Activated naive CD8-positive, alpha-beta T cell treated with anti-CD3 and anti-CD28 coated beads, Interleukin-2, amount 50 U/mL, for 16 hours (primary cell): ENCODE data around the gene PHACTR2.
"Not testable (repeated sequence)": the region's sequence is repeated elsewhere in the genome, so short reads cannot be mapped to it uniquely, and the experiment has no call there.

ENCODE experiments used
- DNase-seq: peaks from one replicate; pipeline ENCODE4 v3.0.0-alpha.2; 2020; ENCODE audit warnings: low read depth, low spot score

Gene PHACTR2

GRCh38 chr6:143859891-143860660, 182.3 kb downstream of the PHACTR2 start:
- no peak for DNase-seq

DNA sequence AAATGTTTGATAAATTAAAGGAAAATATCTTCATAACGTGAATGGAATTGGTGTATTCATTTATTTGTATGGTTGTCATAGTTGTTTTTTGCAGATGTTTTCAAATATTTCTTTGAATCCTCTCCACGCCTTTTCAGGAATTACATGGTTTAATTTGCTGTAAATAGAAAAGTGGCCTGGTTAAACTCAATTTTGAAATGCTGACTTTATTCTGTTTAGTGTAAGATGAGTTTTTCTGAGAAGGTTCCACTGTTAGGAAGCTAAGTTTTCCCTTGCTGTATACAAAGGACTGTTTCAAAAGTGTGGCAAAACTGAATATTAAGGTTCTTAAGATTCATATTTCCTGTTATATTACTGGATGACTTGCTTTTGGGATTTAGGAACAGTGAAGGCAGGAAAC, 186.0 kb downstream of the PHACTR2 start:
- no peak for DNase-seq

GRCh38 chr6:143864234-143864633, 186.5 kb downstream of the PHACTR2 start, which contains the start of gene ZC2HC1B:
ZC2HC1B (plus strand) TSS chr6:143864474; CDS start chr6:143864540, 66 bp downstream.
- DNase-seq, result no peak

- no peak for DNase-seq
Measured at GRCh38 chr6:143867236-143867635, 189.5 kb downstream of the PHACTR2 start.

DNA sequence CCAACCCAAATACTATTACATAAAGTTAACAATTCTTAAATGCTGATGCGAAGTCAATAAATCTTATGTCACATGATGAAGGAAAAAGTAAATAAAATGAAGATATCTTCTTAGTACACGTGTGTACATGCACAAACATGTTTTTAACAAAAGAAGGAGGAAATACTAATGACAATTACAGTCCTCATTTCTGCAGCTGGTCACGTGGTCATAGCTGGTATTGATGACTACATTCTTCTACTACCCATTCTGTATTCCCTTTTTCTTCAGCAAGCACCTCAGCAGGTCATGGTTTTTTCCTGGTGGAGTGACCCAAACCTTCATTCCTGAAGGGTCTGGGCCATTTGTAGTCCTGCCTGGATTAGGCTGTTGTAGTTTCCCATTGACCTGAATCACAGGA, 191.0 kb downstream of the PHACTR2 start:
- DNase-seq, result not testable (repeated sequence)

DNA sequence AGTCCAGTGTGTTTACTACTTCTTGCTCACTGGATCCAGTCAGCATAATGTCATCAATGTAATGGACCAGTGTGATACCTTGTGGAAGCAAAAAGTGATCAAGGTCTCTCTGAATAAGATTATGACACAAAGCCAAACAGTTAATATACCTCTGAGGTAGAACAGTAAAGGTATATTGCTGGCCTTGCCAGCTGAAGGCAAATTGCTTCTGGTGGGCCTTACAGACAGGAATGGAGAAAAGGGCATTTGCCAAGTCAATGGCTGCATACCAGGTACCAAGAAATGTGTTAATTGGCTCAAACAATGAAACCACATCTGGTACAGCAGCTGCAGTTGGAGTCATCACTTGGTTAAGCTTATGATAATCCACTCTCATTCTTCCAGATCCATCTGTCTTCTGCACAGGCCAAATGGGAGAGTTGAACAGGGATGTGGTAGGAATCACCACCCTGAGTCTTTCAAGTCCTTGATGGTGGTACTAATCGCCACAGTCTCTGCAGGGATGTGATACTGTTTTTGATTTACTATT, 193.5 kb downstream of the PHACTR2 start:
- not testable (repeated sequence) for DNase-seq

GRCh38 chr6:143872201-143872600, 194.4 kb downstream of the PHACTR2 start:
- no peak for DNase-seq

DNA sequence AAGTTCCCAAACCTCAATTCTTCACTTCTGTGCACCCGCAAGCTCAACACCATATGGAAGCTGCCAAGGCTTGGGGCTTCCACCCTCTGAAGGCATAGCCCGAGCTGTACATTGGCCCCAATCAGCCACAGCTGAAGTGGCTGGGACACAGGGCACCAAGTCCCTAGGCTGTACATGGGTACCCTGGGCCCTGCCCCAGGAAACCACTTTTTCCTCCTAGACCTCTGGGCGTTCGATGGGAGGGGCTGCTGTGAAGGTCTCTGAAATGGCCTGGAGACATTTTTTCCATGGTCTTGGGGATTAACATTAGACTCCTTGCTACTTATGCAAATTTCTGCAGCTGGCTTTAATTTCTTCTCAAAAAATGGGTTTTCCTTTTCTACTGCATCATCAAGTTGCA, 195.8 kb downstream of the PHACTR2 start:
- not testable (repeated sequence) for DNase-seq

DNA sequence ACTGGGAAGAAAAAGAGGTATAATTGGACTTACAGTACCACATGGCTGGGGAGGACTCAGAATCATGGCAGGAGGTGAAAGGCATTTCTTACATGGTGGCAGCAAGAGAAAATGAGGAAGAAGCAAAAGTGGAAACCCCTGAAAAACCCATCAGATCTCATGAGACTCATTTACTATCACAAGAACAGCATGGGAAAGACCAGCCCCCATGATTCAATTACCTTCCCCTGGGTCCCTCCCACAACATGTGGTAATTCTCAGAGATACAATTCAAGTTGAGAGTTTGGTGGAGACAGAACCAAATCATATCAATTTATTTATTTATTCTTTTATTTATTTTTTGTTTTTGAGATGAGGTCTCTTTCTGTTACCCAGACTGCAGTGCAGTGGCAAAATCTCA, 196.7 kb downstream of the PHACTR2 start:
- not testable (repeated sequence) for DNase-seq

DNA sequence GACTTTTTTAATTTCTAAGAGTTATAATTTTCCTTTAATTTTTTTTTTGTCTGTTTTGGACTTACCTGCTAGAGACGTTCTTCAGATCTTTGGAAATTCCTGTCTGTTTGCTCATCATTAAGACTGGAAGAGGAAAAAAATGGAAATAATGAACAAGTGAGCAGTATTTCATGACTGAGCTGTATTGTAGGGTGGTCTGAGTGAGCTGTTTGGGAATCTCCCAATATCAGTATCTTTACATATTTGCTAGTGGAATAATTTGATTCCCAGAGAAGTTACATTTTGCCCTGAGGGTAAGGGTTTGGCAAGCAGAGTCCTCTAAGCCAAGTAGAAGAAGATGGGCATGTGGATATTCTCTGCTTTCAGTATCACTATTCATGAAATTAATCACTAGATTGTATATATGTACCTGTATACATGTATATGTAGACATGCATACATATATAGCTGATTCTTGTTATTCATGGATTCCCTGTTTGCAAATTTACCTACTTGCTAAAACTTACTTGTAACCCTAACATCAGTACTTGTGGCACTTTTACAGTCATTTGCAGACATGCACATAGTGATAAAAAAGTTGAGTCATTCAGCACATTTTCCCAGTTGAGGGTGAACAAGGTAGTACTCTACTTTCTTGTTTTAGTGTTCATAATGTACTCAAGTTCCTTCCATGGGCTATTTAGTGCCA, 200.0 kb downstream of the PHACTR2 start:
- no peak for DNase-seq

DNA sequence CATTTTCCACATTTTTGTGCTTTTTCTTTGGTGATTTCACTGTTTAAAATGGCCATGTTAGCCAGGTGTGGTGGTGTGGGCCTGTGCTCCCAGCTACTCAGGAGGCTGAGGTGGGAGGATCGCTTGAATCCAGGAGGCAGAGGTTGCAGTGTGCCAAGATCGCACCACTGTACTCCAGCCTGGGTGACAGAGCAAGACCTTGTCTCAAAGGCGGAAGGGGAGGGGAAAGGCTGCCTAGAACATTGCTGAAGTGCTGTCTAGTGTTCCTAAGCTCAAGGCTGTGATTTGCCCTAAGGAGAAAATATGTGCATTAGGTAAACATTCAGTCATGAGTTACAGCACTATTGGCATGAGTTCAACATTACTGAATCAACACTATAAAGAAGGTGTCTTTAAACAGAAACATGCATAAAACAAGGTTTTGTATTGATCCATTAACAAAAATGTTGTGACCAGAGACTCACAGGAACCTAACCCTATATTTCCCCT, 200.6 kb downstream of the PHACTR2 start:
- DNase-seq, result no peak

DNA sequence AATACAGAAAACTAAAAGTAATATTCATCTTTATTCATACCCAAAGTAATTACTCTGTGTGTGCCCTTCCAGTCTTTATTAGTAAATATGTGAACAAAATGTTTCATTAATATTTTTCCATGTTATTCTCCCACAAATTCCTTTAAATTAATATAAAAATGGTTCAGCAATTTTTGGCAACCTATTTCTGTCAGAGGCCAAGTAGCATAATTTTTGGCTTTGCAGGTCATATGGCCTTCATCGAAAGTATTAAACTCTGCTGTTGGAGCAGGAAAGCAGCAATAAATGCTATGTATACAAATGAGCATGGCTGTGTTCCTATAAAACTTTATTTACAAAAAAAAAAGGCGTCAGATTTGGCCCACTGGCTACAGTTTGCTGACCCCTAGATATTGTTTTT, 202.6 kb downstream of the PHACTR2 start:
- DNase-seq, result no peak
